ENCODE data around the gene C16orf87. TPM values are rescaled to one million over a fixed set of nuclear protein-coding genes. Genes with fewer than 3 reads are reported as not detected.
"Not testable (repeated sequence)": the region's sequence is repeated elsewhere in the genome, so short reads cannot be mapped to it uniquely, and the experiment has no call there.

The C16orf87 gene
- total RNA-seq, 1 donor from 2014 or later: 40.8 TPM

- Mint-ChIP-seq H3K9me3 (peaks cover 10% of the 10 kb centered on the region), H3K4me3 (no peak overlapping the region), H3K4me1 (ENCODE audit: low read depth) (peaks cover 31% of the 10 kb centered on the region), H3K27me3 (ENCODE audit: insufficient read depth) (peaks cover 4% of the 10 kb centered on the region), H3K36me3 (ENCODE audit: low read depth) (peaks cover 7% of the 10 kb centered on the region), H3K27ac (no peak overlapping the region)
- intact Hi-C loops (cut with micrococcal nuclease): loop anchor here (5.0 kb wide), 1 partner anchor 94 kb away; the partner anchor contains the start of gene GPT2
- no peak for DNase-seq (ENCODE audit: low spot score)
These were observed 43.1 kb downstream of the C16orf87 start for GRCh38 chr16:46787909-46788308.

- H3K9me3 Mint-ChIP-seq: peaks cover 10% of the 10 kb centered on the region
- intact Hi-C loops (cut with micrococcal nuclease): loop anchor here (5.0 kb wide), 1 partner anchor 97 kb away; the partner anchor contains the start of gene GPT2
- peaks cover 24% of the 10 kb centered on the region for H3K4me1 Mint-ChIP-seq (ENCODE audit: low read depth)
- H3K27me3 Mint-ChIP-seq (ENCODE audit: insufficient read depth): peaks cover 4% of the 10 kb centered on the region
- H3K36me3 Mint-ChIP-seq (ENCODE audit: low read depth): peaks cover 4% of the 10 kb centered on the region
- H3K4me3 Mint-ChIP-seq: no peak overlapping the region
- no peak overlapping the region for H3K27ac Mint-ChIP-seq
- no peak for DNase-seq (ENCODE audit: low spot score)
These were observed 45.7 kb downstream of the C16orf87 start for GRCh38 chr16:46785076-46785845.

GRCh38 chr16:46784569-46784968 is 46.4 kb downstream of the C16orf87 start:
- H3K9me3 Mint-ChIP-seq; H3K27ac Mint-ChIP-seq; H3K27me3 Mint-ChIP-seq (ENCODE audit: insufficient read depth); DNase-seq (ENCODE audit: low spot score); intact Hi-C loops (cut with micrococcal nuclease); H3K36me3 Mint-ChIP-seq (ENCODE audit: low read depth); H3K4me3 Mint-ChIP-seq: not testable (repeated sequence)
- peaks cover 20% of the 10 kb centered on the region for H3K4me1 Mint-ChIP-seq (ENCODE audit: low read depth)

- no peak overlapping the region for H3K27ac Mint-ChIP-seq
These were observed 47.2 kb downstream of the C16orf87 start for GRCh38 chr16:46783800-46784199.

GRCh38 chr16:46782320-46782719 is 48.7 kb downstream of the C16orf87 start:
- no peak overlapping the region for H3K4me3 Mint-ChIP-seq
- peaks cover 12% of the 10 kb centered on the region for H3K4me1 Mint-ChIP-seq (ENCODE audit: low read depth)
- DNase-seq (ENCODE audit: low spot score): no peak
- intact Hi-C loops (cut with micrococcal nuclease): no loop called here
- H3K27me3 Mint-ChIP-seq (ENCODE audit: insufficient read depth): peaks cover 4% of the 10 kb centered on the region
- peaks cover 4% of the 10 kb centered on the region for H3K36me3 Mint-ChIP-seq (ENCODE audit: low read depth)
- peaks cover 10% of the 10 kb centered on the region for H3K9me3 Mint-ChIP-seq
- no peak overlapping the region for H3K27ac Mint-ChIP-seq

More at GRCh38 chr16:46783800-46784199, 47.2 kb downstream of the C16orf87 start:
- H3K36me3 Mint-ChIP-seq (ENCODE audit: low read depth): peaks cover 4% of the 10 kb centered on the region
- peaks cover 4% of the 10 kb centered on the region for H3K27me3 Mint-ChIP-seq (ENCODE audit: insufficient read depth)
- DNase-seq (ENCODE audit: low spot score): no peak
- H3K9me3 Mint-ChIP-seq: peaks cover 10% of the 10 kb centered on the region
- H3K4me1 Mint-ChIP-seq (ENCODE audit: low read depth): peaks cover 17% of the 10 kb centered on the region
- intact Hi-C loops (cut with micrococcal nuclease): no loop called here
- no peak overlapping the region for H3K4me3 Mint-ChIP-seq

GRCh38 chr16:46777804-46778203 is 53.2 kb downstream of the C16orf87 start:
- DNase-seq (ENCODE audit: low spot score): no peak
- Mint-ChIP-seq H3K27me3 (ENCODE audit: insufficient read depth) (no peaks in the 10 kb centered on the region), H3K36me3 (ENCODE audit: low read depth) (no peaks in the 10 kb centered on the region), H3K4me1 (ENCODE audit: low read depth) (no peaks in the 10 kb centered on the region), H3K27ac (no peak overlapping the region), H3K9me3 (no peaks in the 10 kb centered on the region), H3K4me3 (no peak overlapping the region)
- intact Hi-C loops (cut with micrococcal nuclease): no loop called here

GRCh38 chr16:46775214-46775613 is 55.8 kb downstream of the C16orf87 start:
- no peaks in the 10 kb centered on the region for H3K36me3 Mint-ChIP-seq (ENCODE audit: low read depth)
- H3K4me3 Mint-ChIP-seq: no peak overlapping the region
- intact Hi-C loops (cut with micrococcal nuclease): no loop called here
- H3K27ac Mint-ChIP-seq: no peak overlapping the region
- H3K27me3 Mint-ChIP-seq (ENCODE audit: insufficient read depth): peaks cover under 1% of the 10 kb centered on the region
- H3K9me3 Mint-ChIP-seq: no peaks in the 10 kb centered on the region
- H3K4me1 Mint-ChIP-seq (ENCODE audit: low read depth): no peaks in the 10 kb centered on the region
- DNase-seq (ENCODE audit: low spot score): no peak

- Mint-ChIP-seq H3K4me1 (ENCODE audit: low read depth) (no peaks in the 10 kb centered on the region), H3K9me3 (no peaks in the 10 kb centered on the region), H3K36me3 (ENCODE audit: low read depth) (no peaks in the 10 kb centered on the region), H3K27ac (no peak overlapping the region), H3K27me3 (ENCODE audit: insufficient read depth) (peaks cover 5% of the 10 kb centered on the region), H3K4me3 (no peak overlapping the region)
- intact Hi-C loops (cut with micrococcal nuclease): no loop called here
- no peak for DNase-seq (ENCODE audit: low spot score)
These were observed 56.2 kb downstream of the C16orf87 start for GRCh38 chr16:46774743-46775177.

- Mint-ChIP-seq H3K27me3 (ENCODE audit: insufficient read depth) (peaks cover 9% of the 10 kb centered on the region), H3K36me3 (ENCODE audit: low read depth) (no peaks in the 10 kb centered on the region), H3K4me3 (no peak overlapping the region), H3K4me1 (ENCODE audit: low read depth) (no peaks in the 10 kb centered on the region), H3K27ac (no peak overlapping the region), H3K9me3 (no peaks in the 10 kb centered on the region)
- intact Hi-C loops (cut with micrococcal nuclease): no loop called here
- DNase-seq (ENCODE audit: low spot score): no peak
These were observed 58.5 kb downstream of the C16orf87 start for GRCh38 chr16:46772463-46772862.

GRCh38 chr16:46768809-46769208 is 62.2 kb downstream of the C16orf87 start:
- intact Hi-C loops (cut with micrococcal nuclease): no loop called here
- H3K27ac Mint-ChIP-seq: no peak overlapping the region
- H3K36me3 Mint-ChIP-seq (ENCODE audit: low read depth): no peaks in the 10 kb centered on the region
- no peaks in the 10 kb centered on the region for H3K9me3 Mint-ChIP-seq
- peaks cover 11% of the 10 kb centered on the region for H3K27me3 Mint-ChIP-seq (ENCODE audit: insufficient read depth)
- H3K4me3 Mint-ChIP-seq: no peak overlapping the region
- peaks cover 5% of the 10 kb centered on the region for H3K4me1 Mint-ChIP-seq (ENCODE audit: low read depth)
- DNase-seq (ENCODE audit: low spot score): no peak

- H3K27ac Mint-ChIP-seq: no peak overlapping the region
- intact Hi-C loops (cut with micrococcal nuclease): no loop called here
- H3K36me3 Mint-ChIP-seq (ENCODE audit: low read depth): no peaks in the 10 kb centered on the region
- H3K4me1 Mint-ChIP-seq (ENCODE audit: low read depth): peaks cover 5% of the 10 kb centered on the region
- no peaks in the 10 kb centered on the region for H3K9me3 Mint-ChIP-seq
- no peak for DNase-seq (ENCODE audit: low spot score)
- H3K27me3 Mint-ChIP-seq (ENCODE audit: insufficient read depth): peaks cover 11% of the 10 kb centered on the region
- no peak overlapping the region for H3K4me3 Mint-ChIP-seq
These were observed 65.9 kb downstream of the C16orf87 start for GRCh38 chr16:46765050-46765449.

- no peak overlapping the region for H3K4me3 Mint-ChIP-seq
- peaks cover 5% of the 10 kb centered on the region for H3K4me1 Mint-ChIP-seq (ENCODE audit: low read depth)
- no peaks in the 10 kb centered on the region for H3K36me3 Mint-ChIP-seq (ENCODE audit: low read depth)
- peaks cover 7% of the 10 kb centered on the region for H3K27me3 Mint-ChIP-seq (ENCODE audit: insufficient read depth)
- intact Hi-C loops (cut with micrococcal nuclease): no loop called here
- DNase-seq (ENCODE audit: low spot score): no peak
- H3K27ac Mint-ChIP-seq: no peak overlapping the region
- no peaks in the 10 kb centered on the region for H3K9me3 Mint-ChIP-seq
These were observed 67.8 kb downstream of the C16orf87 start for GRCh38 chr16:46763147-46763546.

- H3K4me3 Mint-ChIP-seq: no peak overlapping the region
- no peak for DNase-seq (ENCODE audit: low spot score)
- H3K9me3 Mint-ChIP-seq: no peaks in the 10 kb centered on the region
- H3K4me1 Mint-ChIP-seq (ENCODE audit: low read depth): peaks cover 5% of the 10 kb centered on the region
- no peaks in the 10 kb centered on the region for H3K36me3 Mint-ChIP-seq (ENCODE audit: low read depth)
- intact Hi-C loops (cut with micrococcal nuclease): no loop called here
- no peak overlapping the region for H3K27ac Mint-ChIP-seq
- peaks cover 4% of the 10 kb centered on the region for H3K27me3 Mint-ChIP-seq (ENCODE audit: insufficient read depth)
These were observed 68.4 kb downstream of the C16orf87 start for GRCh38 chr16:46762583-46762982.

All from activated T-helper 1 cell treated with anti-CD3 and anti-CD28 coated beads, Interleukin-12 subunit alpha, Interleukin-12 subunit beta, Interleukin-2, Interleukin-4 antibody, amounts not matched to agents 30 ng/mL and 10 ng/mL and 1 ng/mL, durations not matched to agents 14 hours and 24 hours and 36 hours (primary cell).